ENCODE results near the gene TGM4.

Gene TGM4

GRCh38 chr3:44883213-44883955 lies 9.0 kb downstream of the TGM4 start:
- TF ChIP-seq CTCF (IDR thresholded peaks at IDR 0.05; ENCODE audit: insufficient read depth, low read length, poor library complexity, severe bottlenecking) = no peak
- no peak overlapping the region for H3K4me3 ChIP-seq (replicated peaks; ENCODE audit: low read depth, low read length)
- DNase-seq (ENCODE audit: extremely low read depth, insufficient read length) = no peak
- H3K36me3 ChIP-seq (ENCODE audit: control insufficient read depth, insufficient read depth, low read length) = no peaks in the 10 kb centered on the region
- peaks cover 1% of the 10 kb centered on the region; the same call in 1 of the 2 replicates for H3K27me3 ChIP-seq (replicated peaks; ENCODE audit: control insufficient read depth, insufficient read depth, low read length)

- no peak for TF ChIP-seq CTCF (IDR thresholded peaks at IDR 0.05; ENCODE audit: insufficient read depth, low read length, poor library complexity, severe bottlenecking)
- no peak for DNase-seq (ENCODE audit: extremely low read depth, insufficient read length)
- H3K27me3 ChIP-seq (replicated peaks; ENCODE audit: control insufficient read depth, insufficient read depth, low read length) = peaks cover 1% of the 10 kb centered on the region; the same call in 1 of the 2 replicates
- no peak overlapping the region for H3K4me3 ChIP-seq (replicated peaks; ENCODE audit: low read depth, low read length)
- H3K36me3 ChIP-seq (ENCODE audit: control insufficient read depth, insufficient read depth, low read length) = no peaks in the 10 kb centered on the region
These were observed 9.6 kb downstream of the TGM4 start for GRCh38 chr3:44883999-44884431.

GRCh38 chr3:44885618-44886017 lies 11.2 kb downstream of the TGM4 start:
- no peaks in the 10 kb centered on the region for H3K36me3 ChIP-seq (ENCODE audit: control insufficient read depth, insufficient read depth, low read length)
- H3K27me3 ChIP-seq (replicated peaks; ENCODE audit: control insufficient read depth, insufficient read depth, low read length) = peaks cover 1% of the 10 kb centered on the region; the same call in 1 of the 2 replicates
- H3K4me3 ChIP-seq (replicated peaks; ENCODE audit: low read depth, low read length) = no peak overlapping the region
- DNase-seq (ENCODE audit: extremely low read depth, insufficient read length) = no peak
- no peak for TF ChIP-seq CTCF (IDR thresholded peaks at IDR 0.05; ENCODE audit: insufficient read depth, low read length, poor library complexity, severe bottlenecking)

GRCh38 chr3:44886561-44886960 lies 12.2 kb downstream of the TGM4 start:
- H3K4me3 ChIP-seq (replicated peaks; ENCODE audit: low read depth, low read length) = no peak overlapping the region
- DNase-seq (ENCODE audit: extremely low read depth, insufficient read length) = no peak
- H3K36me3 ChIP-seq (ENCODE audit: control insufficient read depth, insufficient read depth, low read length) = no peaks in the 10 kb centered on the region
- TF ChIP-seq CTCF (IDR thresholded peaks at IDR 0.05; ENCODE audit: insufficient read depth, low read length, poor library complexity, severe bottlenecking) = no peak
- H3K27me3 ChIP-seq (replicated peaks; ENCODE audit: control insufficient read depth, insufficient read depth, low read length) = peaks cover 1% of the 10 kb centered on the region; the same call in 1 of the 2 replicates

- peaks cover 1% of the 10 kb centered on the region; the same call in 1 of the 2 replicates for H3K27me3 ChIP-seq (replicated peaks; ENCODE audit: control insufficient read depth, insufficient read depth, low read length)
- no peak for TF ChIP-seq CTCF (IDR thresholded peaks at IDR 0.05; ENCODE audit: insufficient read depth, low read length, poor library complexity, severe bottlenecking)
- DNase-seq (ENCODE audit: extremely low read depth, insufficient read length) = no peak
- H3K36me3 ChIP-seq (ENCODE audit: control insufficient read depth, insufficient read depth, low read length) = no peaks in the 10 kb centered on the region
- H3K4me3 ChIP-seq (replicated peaks; ENCODE audit: low read depth, low read length) = no peak overlapping the region
These were observed 12.7 kb downstream of the TGM4 start for GRCh38 chr3:44887101-44887500.
